GM10248 (cell line): Measurements from ENCODE around the gene GMDS.

Experiments used
- CTCF ChIA-PET: fragments of 300-600 bp; sonication (Branson Sonifier 250); formaldehyde crosslinking; extraction: SDS; loops from one replicate; lab custom pipeline; 2021; ENCODE audit warnings: antibody characterized with exemption; lab: Yijun Ruan, JAX
- POLR2A ChIA-PET: fragments of 350-650 bp; sonication (Branson Sonifier 250); formaldehyde crosslinking; extraction: SDS; loops from one replicate; lab custom pipeline; 2020; ENCODE audit warnings: antibody characterized with exemption; lab: Yijun Ruan, JAX
- DNase-seq: peaks from one replicate; pipeline ENCODE4 v3.0.0; 2012; ENCODE audit errors: extremely low spot score
- CTCF ChIP-seq: IDR thresholded peaks from 2 replicates; pipeline ENCODE4 v1.5.1; 2012; ENCODE audit warnings: mild to moderate bottlenecking, low read depth; ENCODE audit errors: extremely low read depth, missing control alignments, control extremely low read depth

Gene GMDS

GRCh38 chr6:1600063-1600763 lies 645.2 kb downstream of the GMDS start:
- TF ChIP-seq CTCF = no peak
- CTCF ChIA-PET = interaction anchor here (1.0 to 2.0 kb wide), 5 partner anchors 504 to 1034 kb away, joined by 5 to 9 read pairs (median 6); no protein-coding TSS in a partner anchor
- no peak for DNase-seq
- POLR2A ChIA-PET = no interaction called here

DNA sequence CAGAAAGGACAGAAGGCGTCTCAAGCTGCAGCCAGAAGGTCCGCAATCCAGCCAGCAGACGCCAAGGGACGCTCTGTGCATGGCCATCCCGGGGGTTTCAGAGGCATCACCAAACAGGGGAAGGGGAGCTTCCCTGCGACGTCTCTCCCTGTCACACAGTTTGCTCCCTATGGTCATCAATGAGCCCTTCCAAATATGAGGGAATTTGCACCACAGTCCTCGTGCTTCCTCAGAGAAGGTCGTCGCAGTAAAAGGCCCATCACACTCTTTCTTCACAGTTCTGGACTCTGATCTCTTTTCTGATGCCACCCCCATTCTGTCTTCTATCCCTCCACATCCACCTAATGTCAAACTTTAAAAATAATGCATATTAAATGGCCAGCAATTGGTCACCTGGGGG lies 645.9 kb downstream of the GMDS start:
- DNase-seq = no peak
- no peak for TF ChIP-seq CTCF
- ChIA-PET POLR2A (no interaction called here), CTCF (interaction anchor here (0.6 to 5.5 kb wide), 8 partner anchors 505 to 1096 kb away, joined by 3 to 77 read pairs (median 6); no protein-coding TSS in a partner anchor)

GRCh38 chr6:1598886-1599285 lies 646.5 kb downstream of the GMDS start:
- ChIA-PET CTCF (interaction anchor here (0.6 to 5.5 kb wide), 5 partner anchors 8 to 1097 kb away, joined by 3 to 77 read pairs (median 4); no protein-coding TSS in a partner anchor), POLR2A (no interaction called here)
- no peak for TF ChIP-seq CTCF

DNA sequence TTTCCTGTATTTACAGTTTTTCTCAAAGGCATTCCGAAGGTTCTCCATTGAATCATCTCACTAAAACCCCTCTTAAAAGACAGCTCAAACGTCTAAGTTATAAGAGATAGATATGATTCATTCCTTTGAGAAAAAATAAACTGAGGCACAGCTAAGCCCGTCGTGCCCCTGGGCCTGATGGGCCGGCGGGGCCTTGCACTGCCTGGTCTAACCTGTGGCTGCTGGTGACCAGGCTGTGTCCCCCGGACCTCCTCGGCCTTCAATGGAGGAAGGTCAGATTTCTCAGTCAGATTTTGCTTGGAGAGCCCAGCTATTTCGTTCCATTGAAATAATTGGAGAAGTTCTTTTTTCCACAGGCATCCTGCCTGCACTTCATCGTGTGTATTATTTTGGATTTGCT lies 647.0 kb downstream of the GMDS start:
- CTCF ChIA-PET = interaction anchor here (0.6 to 5.5 kb wide), 7 partner anchors 9 to 1151 kb away, joined by 3 to 77 read pairs (median 14); partner anchors contain the start of gene MYLK4
- no peak for TF ChIP-seq CTCF
- POLR2A ChIA-PET = no interaction called here

More at GRCh38 chr6:1598886-1599285, 646.5 kb downstream of the GMDS start:
- no peak for DNase-seq

DNA sequence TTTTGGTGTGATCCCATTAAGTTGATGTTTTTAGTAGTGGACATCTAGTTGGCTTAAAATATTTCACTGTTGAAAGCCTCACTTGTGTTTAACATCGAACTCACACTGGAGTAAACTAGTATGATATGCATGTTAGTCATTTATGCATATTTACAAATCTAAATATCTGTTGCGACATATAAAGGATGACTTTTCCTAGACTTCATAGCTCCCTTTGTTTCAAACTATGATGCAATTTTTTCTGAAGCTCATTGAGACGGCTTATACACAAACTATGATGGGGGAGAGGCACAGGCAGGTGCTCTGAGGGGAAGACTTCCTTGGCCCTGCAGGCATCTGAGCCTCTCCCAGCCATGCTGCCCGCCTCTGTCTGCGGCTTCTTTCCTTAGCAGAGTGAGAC lies 647.5 kb downstream of the GMDS start:
- no peak for DNase-seq
- POLR2A ChIA-PET = no interaction called here
- CTCF ChIA-PET = interaction anchor here (0.6 to 5.5 kb wide), 13 partner anchors 9 to 1151 kb away, joined by 3 to 77 read pairs (median 4); partner anchors contain the start of gene MYLK4
- TF ChIP-seq CTCF = no peak

More for the DNA sequence above, 647.0 kb downstream of the GMDS start:
- DNase-seq = no peak

DNA sequence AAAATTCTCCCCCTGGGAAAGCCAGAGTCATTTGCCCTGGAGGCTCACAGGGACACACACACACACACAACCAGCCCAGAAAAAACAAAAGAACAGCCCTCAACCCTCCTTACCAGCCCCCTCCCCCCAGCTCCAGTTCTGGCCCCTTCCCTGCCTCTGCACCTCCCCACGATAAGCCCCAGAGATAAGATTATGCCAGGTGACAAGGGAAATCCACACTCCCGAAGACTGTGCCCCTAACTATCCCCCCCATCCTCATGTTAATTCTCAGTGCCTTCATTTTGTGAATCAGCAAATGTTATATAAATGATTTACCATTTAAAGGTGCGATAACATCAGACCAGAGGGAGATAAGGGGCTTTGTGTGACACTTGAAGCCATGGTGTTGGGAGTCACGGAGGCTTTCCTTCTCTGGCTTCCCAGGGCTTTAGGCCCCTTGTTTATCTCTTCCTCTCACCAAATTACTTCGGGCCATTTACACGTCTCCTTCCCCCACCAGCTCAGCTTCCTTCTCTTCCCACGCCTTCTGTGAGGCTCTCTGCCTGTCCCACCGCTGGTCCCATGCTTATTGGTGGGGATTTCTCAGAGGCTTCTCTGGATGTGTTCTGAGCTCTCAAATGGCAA lies 648.2 kb downstream of the GMDS start:
- DNase-seq = no peak
- CTCF ChIA-PET = interaction anchor here (0.7 to 5.5 kb wide), 51 partner anchors 10 to 1390 kb away, joined by 3 to 77 read pairs (median 5); partner anchors contain the start of gene MYLK4
- POLR2A ChIA-PET = no interaction called here
- TF ChIP-seq CTCF = no peak
